Gastroesophageal sphincter (tissue), 3 donors: ENCODE measurements around the gene CDH4.

Experiments used
- CTCF ChIP-seq, 4 experiments: fragments of 200-600 bp in 2 of 4; fragments of 450-650 bp in 2 of 4; sonication (generic) in 1 of 4; IDR thresholded peaks; one replicate each; pipeline ENCODE4 v1.5.1; 2017 to 2019; ENCODE audit warnings: antibody characterized with exemption in 4 of 4, mild to moderate bottlenecking in 2 of 4, moderate library complexity in 2 of 4
- EP300 ChIP-seq: sonication (generic); formaldehyde crosslinking; IDR thresholded peaks from one replicate; pipeline ENCODE4 v1.6.1; 2017; ENCODE audit warnings: antibody characterized with exemption, mild to moderate bottlenecking
- POLR2A ChIP-seq, 2 donors: fragments of 450-650 bp; IDR thresholded peaks; one replicate each; pipeline ENCODE4 v1.6.1; 2017; ENCODE audit warnings: antibody characterized with exemption in 2 of 2, mild to moderate bottlenecking in 2 of 2, moderate library complexity in 1 of 2

- TF ChIP-seq CTCF (IDR thresholded peaks at IDR 0.05) (no peak), EP300 (no peak), POLR2A (IDR thresholded peaks at IDR 0.05) (no peak)
These were observed 189.5 kb downstream of the CDH4 start for GRCh38 chr20:61441537-61441936.
